GM21619 (cell line): ENCODE results near the gene TPCN2.
A peak's percentile ranks its signal among the peaks of the same experiment; 100 is the strongest.
"Not testable (repeated sequence)": the region's sequence is repeated elsewhere in the genome, so short reads cannot be mapped to it uniquely, and the experiment has no call there.

ENCODE experiments used
- ATAC-seq: cut with Tn5 transposase; IDR thresholded peaks from one replicate; pipeline ENCODE4 v1.9.1; 2021; ENCODE audit not compliant: unreplicated experiment

TPCN2 gene

DNA sequence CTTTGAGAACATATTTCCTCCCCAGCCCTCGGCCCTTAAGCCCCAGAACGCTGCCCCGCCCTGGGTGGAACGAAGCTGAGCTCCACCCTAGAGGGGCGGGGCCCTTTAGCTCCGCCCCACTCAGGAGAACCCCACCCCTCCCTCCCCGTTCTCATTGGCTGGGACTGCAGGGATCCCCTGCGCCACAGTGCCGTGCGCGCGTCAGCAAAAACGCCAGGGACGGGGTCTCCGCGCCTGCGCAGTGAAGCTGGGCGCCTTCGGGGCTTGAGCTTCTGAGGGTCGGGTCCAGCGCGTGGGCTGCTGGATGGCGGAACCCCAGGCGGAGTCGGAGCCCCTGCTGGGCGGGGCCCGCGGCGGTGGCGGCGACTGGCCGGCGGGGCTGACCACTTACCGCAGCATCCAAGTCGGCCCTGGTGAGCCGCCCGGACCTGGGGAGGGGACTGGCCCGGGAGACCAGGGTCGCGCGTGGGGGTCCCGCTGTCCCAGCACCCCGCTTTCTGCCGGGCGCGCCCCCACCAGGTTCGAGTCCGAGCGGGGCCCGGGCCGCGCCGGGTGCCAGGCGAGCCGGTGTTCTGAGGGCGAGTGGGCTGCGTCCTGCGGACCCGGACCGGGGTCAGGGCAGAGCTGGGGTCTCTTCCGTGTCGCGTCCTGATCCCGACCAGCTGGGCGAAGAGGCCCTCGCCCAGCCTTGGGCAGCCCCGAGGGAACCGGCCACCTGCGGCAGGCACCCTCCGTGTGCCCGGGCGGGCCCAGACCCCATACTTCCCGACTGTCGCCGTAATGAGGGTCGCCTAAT, at the start of gene TPCN2:
TSS of gene TPCN2 (plus strand) at position 239 of the 796 bp plus-strand sequence. CDS start at position 305, 66 bp downstream.
- ATAC-seq, result peak; percentile 81

DNA sequence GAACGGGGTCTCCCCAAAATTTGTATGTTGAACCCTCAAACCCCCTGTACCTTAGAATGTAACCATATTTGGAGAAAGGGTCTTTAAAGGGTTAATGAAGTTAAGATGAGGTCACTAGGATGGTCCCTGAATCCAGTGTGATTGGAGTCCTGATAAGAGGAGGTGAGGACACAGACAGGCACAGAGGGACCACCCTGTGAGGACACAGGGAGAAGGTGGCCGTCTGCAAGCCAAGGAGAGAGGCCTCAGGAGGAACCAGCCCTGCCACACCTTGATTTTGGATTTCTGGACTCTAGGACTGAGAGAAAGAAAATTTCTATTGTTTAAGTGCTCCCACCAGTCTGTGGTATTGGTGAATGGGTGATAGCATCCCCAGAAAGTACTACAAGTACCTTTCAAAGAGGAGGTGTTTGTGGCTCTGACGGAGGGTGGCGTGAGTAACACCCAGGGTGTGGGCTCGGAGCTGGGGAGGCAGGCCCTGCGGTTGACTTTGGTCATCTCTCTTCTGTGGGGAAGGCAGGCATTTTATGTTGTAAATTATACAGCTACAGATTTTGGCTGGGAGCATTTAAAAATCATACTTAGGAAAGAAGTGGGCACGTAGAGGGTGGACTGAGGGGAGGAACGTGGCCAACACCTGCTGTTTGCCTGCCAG, 49.5 kb upstream of the TPCN2 start:
- ATAC-seq, result no peak

GRCh38 chr11:68999748-69000355, 48.9 kb upstream of the TPCN2 start:
- not testable (repeated sequence) for ATAC-seq

- no peak for ATAC-seq
Observed at GRCh38 chr11:69000391-69000790, 48.3 kb upstream of the TPCN2 start.

DNA sequence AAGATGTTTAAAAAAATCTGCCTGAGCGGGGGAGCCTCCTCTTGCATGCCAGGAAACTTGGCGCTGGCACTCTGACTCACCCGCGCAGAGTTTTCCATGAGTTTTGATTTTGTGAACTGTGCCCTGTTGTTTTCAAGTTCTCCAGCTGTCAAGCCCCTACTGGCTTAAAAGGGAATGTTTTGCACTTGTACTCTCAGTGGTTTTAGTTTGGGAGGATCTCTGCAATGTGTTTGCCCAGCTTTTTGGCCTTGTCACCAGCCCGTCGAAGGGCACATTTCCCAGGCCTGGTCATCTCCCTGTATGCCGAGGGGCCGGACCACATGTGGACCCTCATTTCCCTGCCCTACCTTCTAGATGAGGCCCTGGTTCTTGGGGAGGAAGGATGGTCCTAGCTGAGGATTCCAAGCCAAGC, 47.9 kb upstream of the TPCN2 start:
- no peak for ATAC-seq

GRCh38 chr11:69001243-69002081, 47.3 kb upstream of the TPCN2 start:
- no peak for ATAC-seq

- no peak for ATAC-seq
Observed at GRCh38 chr11:69002110-69002569, 46.6 kb upstream of the TPCN2 start.

DNA sequence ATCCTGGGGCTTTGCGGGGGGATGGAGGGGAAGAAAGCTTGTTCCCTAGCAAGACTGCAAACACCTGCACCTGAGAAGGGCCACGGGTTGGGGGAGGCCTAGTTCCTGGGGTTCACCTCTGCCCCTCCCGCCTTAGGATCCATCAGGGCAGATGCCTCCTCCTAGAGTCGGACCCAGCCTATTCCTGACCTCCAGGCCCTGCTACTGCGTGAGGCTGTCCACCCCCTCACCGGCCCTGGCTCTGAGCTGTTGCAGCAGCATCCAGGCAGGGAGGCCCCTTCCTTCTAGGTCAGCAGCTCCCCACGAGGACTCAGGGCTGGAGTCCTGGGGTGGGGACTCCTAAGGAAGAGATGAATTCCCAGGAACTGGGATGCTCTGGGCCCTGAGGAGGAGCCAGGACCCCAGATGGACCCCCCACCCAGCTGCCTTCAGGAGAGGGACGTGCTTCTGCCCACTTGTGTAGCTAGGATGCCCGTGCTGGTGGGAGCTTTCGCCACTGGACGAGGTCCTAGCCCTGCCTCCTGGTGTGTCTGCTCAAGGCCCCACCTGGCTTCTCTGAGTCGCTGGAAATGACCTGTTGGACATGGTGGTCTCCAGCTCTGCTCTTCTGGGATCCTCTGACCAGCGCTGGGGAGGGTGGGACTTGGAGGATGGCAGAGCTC, 46.0 kb upstream of the TPCN2 start:
- no peak for ATAC-seq

DNA sequence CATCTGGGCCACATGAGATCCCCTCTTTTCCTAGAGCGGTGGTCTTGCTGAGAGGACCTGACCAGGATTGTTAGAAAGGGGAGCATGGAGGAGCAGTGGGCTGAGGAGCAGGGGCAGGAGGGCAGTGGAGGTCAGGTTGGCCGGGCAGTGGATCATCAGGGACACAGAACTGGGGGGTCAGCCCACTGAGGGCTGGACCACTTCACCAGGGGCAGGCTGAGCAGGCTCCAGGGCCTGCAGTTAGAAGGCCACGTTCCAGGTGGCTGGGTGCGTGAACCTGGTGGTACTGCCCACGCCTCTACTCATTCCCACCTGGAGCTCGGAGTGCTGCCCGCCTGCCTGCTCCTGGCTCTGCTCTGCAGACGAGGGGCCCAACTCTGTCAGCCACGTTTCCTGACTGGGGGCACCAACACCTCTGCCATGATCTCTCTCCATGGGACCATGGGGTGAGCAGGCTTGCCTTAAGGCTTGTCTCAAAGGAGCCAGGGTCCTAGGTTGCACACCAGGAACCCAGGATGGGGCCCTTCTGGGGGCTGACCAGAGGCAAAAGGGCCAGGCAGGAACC, 45.3 kb upstream of the TPCN2 start:
- ATAC-seq, result no peak

DNA sequence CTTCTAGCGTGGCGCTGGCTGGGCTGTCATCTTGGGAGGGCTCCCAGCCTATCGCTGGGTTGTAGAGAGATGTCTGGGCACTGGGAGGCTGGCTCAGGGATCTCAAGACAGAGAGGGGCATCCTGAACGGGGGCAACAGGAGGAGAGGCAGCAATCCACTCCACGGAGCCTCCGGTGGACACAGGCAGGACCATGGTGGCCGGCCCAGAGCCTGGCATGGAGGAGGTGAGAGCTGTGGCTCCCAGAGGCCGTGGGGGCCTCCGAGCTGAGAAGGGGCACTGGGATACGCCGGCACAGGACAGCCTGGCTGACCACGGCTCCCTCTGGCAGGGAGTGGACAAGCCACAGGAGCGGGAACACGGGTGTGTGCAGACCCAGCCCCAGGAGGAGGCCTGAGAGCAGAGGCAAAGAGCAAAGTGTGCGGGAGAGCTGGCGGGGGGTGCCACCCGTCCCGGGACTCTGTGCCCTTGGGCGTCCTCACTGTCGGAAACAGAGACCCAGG, 44.8 kb upstream of the TPCN2 start:
- no peak for ATAC-seq

DNA sequence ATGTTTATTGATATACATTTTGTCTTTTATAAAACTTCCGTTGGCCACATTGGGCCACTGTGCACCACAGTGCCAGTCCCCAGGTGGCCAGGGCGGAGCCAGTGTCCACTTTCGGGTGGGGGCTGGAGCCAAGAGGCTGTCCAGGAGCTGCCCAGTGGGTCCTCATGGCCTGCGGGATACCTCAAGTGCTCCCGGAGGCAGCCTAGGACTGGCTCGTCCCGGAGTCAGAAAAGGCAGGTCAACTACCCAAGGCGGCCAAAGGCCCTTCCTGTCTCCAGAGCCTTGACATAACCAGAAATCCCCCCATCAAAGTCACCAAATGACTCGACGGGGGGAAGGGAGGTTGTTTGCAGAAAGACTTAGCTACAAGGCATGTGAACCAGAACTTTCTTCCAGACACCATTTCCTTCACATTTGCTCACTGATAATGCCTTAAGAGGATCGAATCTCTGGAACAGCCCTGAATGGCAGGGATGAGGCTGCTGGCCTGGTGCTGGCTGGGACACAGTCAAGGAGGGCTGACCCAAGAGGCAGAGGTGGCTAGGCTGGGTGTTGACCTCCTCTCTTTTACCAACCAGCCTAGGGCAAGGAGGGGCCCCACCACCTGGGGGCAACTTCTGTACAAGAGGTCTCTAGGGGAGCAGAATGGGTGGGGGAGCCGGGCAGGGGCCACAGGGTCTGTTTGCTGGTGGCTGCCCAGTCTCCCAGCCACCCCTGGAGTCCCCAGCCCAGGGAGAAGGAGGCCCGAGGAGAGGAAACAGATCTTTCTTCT, 44.1 kb upstream of the TPCN2 start:
- no peak for ATAC-seq

DNA sequence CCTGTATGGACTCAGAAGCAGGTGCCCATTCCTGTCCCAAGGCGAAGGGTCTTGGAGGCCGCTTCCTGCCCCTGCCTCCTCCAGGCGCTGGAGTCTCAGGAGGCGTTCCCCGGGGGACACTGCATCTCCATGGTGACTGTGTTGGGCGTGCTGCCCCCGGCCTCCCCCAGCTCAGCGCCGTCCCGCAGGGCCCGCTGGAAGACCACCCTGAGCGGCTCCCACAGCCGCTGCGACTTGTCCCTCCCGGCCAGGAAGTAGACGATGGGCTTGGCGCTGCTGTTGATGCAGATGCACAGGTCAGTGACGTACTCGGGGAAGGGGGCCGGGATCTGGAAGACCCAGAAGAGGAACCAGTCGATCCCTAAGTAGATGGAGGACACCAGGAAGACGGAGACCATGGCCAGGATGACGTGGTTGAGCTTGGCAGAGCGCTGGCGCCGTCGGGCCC, 43.5 kb upstream of the TPCN2 start:
- ATAC-seq, result no peak

GRCh38 chr11:69005631-69006368, 42.9 kb upstream of the TPCN2 start:
- ATAC-seq, result no peak

GRCh38 chr11:69006816-69007215, 41.9 kb upstream of the TPCN2 start:
- no peak for ATAC-seq

- ATAC-seq, result no peak
Observed at GRCh38 chr11:69007975-69008381, 40.8 kb upstream of the TPCN2 start.

GRCh38 chr11:69008737-69009440, 39.8 kb upstream of the TPCN2 start:
- no peak for ATAC-seq

- no peak for ATAC-seq
Observed at GRCh38 chr11:69009441-69010211, 39.1 kb upstream of the TPCN2 start.
